Mesothelial cell of epicardium (in vitro differentiated cells): ENCODE results near the gene HOXB3. TPM values are rescaled to one million over a fixed set of nuclear protein-coding genes. Genes with fewer than 3 reads are reported as not detected.

ENCODE experiments used
- DNase-seq, 2 experiments: peaks; one replicate each; pipeline ENCODE4 v3.0.0; 2021; ENCODE audit warnings: low spot score in 2 of 2; ENCODE audit not compliant: unreplicated experiment in 2 of 2
- H3K27ac Mint-ChIP-seq: 2 replicates; pipeline ENCODE4 v1.8.0; 2021; ENCODE audit warnings: mixed read lengths
- H3K27me3 Mint-ChIP-seq: 2 replicates; pipeline ENCODE4 v1.8.0; 2021; ENCODE audit warnings: low read depth, mixed read lengths
- H3K36me3 Mint-ChIP-seq: 2 replicates; pipeline ENCODE4 v1.8.0; 2021; ENCODE audit warnings: mixed read lengths
- H3K4me1 Mint-ChIP-seq: 2 replicates; pipeline ENCODE4 v1.8.0; 2021; ENCODE audit warnings: mixed read lengths
- H3K4me3 Mint-ChIP-seq: 2 replicates; pipeline ENCODE4 v1.8.0; 2021; ENCODE audit warnings: mild to moderate bottlenecking, moderate library complexity, mixed read lengths
- H3K9me3 Mint-ChIP-seq: 2 replicates; pipeline ENCODE4 v1.8.0; 2021; ENCODE audit warnings: mixed read lengths
- total RNA-seq: library from RNA; stranded (reverse); gene quantifications from 3 replicates; pipeline ENCODE4 v1.2.1, GENCODE V29; 2021
- TF ChIP-seq, protein P1 (sequence below): fragments of 200-600 bp; sonication (generic); IDR thresholded peaks from one replicate; pipeline ENCODE4 v1.5.0; 2021; ENCODE audit warnings: antibody characterized with exemption; ENCODE audit not compliant: unreplicated experiment

Gene HOXB3
- total RNA-seq, 1 donor from 2014 or later: 303 TPM

DNA sequence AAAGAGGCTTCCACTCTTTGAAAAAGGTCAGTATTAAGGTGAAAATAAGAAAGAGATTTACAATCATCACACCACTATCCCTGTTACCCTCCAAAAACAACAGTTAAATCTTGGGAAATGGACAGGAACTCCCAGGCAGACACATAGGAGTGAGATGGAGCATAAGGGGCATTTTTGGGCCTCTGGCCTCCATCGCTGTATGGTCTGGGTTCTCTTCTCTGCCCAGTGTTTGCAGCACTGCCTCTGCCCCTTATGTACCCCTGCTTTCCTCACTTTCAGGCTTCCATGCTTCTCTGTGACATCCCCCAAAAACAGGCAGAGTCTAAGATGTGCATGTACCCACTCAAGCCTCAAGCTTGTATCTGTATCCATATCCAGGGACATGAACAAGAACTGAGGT, 44.5 kb downstream of the HOXB3 start:
- no peak for DNase-seq
- peak overlapping the region; percentile 91 for H3K4me3 Mint-ChIP-seq
- H3K36me3 Mint-ChIP-seq: peaks cover 24% of the 10 kb centered on the region
- H3K27ac Mint-ChIP-seq: peak overlapping the region; percentile 99
- H3K27me3 Mint-ChIP-seq: no peaks in the 10 kb centered on the region
- H3K4me1 Mint-ChIP-seq: peaks cover 71% of the 10 kb centered on the region
- H3K9me3 Mint-ChIP-seq: no peaks in the 10 kb centered on the region
- TF ChIP-seq, protein P1, sequence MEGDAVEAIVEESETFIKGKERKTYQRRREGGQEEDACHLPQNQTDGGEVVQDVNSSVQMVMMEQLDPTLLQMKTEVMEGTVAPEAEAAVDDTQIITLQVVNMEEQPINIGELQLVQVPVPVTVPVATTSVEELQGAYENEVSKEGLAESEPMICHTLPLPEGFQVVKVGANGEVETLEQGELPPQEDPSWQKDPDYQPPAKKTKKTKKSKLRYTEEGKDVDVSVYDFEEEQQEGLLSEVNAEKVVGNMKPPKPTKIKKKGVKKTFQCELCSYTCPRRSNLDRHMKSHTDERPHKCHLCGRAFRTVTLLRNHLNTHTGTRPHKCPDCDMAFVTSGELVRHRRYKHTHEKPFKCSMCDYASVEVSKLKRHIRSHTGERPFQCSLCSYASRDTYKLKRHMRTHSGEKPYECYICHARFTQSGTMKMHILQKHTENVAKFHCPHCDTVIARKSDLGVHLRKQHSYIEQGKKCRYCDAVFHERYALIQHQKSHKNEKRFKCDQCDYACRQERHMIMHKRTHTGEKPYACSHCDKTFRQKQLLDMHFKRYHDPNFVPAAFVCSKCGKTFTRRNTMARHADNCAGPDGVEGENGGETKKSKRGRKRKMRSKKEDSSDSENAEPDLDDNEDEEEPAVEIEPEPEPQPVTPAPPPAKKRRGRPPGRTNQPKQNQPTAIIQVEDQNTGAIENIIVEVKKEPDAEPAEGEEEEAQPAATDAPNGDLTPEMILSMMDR: no peak

DNA sequence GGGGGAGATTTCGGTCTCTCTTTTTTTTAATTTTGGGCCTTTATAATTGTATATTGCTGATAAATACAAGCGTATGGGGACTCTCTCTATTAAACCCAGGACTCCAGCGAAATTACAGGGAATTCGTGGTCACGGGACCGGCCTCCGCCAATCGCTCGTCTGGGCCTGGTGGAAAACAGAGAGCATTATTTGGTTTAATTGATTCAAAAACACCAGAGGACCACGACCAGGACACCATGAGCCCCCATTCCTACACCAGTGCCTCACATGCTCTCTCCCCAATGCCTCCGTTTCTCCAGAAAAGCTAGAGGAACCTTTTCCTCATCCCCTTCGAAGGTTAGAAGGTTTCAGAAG, 45.0 kb downstream of the HOXB3 start, which contains the start of gene HOXB2:
Gene HOXB2 (minus strand): TSS at position 88 of the 354 bp plus-strand sequence. CDS start 198 bp downstream, outside the sequence.
- peaks cover 72% of the 10 kb centered on the region for H3K4me1 Mint-ChIP-seq

DNA sequence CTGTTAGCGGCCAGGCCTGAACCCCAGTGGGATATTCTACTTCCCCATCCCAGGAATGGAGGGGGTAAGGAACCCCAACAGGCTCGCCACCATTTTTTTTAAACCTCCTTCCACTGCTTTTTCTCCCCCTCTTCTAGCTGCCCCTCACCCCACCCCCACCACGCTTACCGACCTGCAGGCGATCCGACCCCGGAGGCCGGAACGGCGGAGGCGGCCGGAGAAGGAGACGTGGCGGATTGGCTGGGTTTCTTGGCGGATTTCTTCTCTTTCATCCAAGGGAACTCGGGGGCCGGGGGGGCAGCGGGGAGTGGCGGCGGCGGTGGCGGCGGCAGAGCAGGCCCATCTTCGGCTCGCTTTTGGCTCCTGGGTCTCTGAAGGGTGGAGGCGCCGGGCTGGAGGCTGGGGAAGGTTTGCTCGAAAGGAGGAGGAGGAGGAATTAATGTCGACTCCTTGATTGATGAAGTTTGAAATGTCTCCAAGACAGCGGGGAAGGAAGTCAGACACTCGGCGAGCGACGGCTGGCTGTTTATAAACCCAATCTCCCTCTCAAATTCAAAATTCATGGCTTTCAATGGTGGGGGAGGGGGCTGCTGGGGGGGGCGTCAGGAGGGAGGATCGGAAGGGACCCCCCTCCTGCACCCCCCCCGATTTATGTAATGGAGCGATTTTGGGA, 45.6 kb downstream of the HOXB3 start:
- Mint-ChIP-seq H3K36me3 (peaks cover 16% of the 10 kb centered on the region), H3K27ac (peak overlapping the region; percentile 99), H3K4me3 (peak overlapping the region; percentile 91), H3K27me3 (no peaks in the 10 kb centered on the region), H3K9me3 (no peaks in the 10 kb centered on the region), H3K4me1 (peaks cover 72% of the 10 kb centered on the region)
- peak; percentile 79 for DNase-seq
- TF ChIP-seq, protein P1: no peak

More for the DNA sequence above, 45.0 kb downstream of the HOXB3 start, which contains the start of gene HOXB2:
- Mint-ChIP-seq H3K9me3 (no peaks in the 10 kb centered on the region), H3K4me3 (peak within 1 kb of the TSS; percentile 91), H3K36me3 (peaks cover 21% of the 10 kb centered on the region), H3K27ac (peak within 1 kb of the TSS; percentile 99), H3K27me3 (no peaks in the 10 kb centered on the region)
- TF ChIP-seq, protein P1: no peak
- no peak for DNase-seq

DNA sequence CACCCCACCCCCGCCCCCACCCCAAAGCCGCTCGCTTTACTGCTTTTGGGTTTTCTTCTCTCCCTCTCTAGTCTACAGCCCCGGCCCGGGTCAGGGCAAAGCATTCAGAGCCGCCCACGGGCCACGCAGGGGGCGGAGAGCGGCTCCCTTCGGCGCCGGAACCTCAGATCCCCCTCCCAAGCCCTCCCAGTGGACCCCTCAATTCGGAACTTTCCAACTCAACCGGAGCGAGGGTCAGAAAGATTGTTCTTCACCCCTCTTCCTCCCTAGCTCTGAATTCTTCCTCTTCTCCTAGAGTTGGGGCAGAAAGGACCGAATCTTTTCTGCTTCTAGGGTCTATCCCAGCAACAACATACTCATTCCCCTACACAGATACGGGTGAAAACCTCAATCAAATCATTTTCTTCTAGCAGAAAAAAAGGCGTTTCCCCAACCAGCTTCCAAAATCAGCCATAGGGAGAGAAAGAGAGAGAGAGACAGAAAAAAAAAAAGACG, 46.1 kb downstream of the HOXB3 start:
- Mint-ChIP-seq H3K36me3 (peaks cover 13% of the 10 kb centered on the region), H3K27me3 (no peaks in the 10 kb centered on the region), H3K4me1 (peaks cover 74% of the 10 kb centered on the region), H3K27ac (peak overlapping the region; percentile 99), H3K4me3 (peak overlapping the region; percentile 91), H3K9me3 (no peaks in the 10 kb centered on the region)
- TF ChIP-seq, protein P1: no peak
- no peak for DNase-seq

DNA sequence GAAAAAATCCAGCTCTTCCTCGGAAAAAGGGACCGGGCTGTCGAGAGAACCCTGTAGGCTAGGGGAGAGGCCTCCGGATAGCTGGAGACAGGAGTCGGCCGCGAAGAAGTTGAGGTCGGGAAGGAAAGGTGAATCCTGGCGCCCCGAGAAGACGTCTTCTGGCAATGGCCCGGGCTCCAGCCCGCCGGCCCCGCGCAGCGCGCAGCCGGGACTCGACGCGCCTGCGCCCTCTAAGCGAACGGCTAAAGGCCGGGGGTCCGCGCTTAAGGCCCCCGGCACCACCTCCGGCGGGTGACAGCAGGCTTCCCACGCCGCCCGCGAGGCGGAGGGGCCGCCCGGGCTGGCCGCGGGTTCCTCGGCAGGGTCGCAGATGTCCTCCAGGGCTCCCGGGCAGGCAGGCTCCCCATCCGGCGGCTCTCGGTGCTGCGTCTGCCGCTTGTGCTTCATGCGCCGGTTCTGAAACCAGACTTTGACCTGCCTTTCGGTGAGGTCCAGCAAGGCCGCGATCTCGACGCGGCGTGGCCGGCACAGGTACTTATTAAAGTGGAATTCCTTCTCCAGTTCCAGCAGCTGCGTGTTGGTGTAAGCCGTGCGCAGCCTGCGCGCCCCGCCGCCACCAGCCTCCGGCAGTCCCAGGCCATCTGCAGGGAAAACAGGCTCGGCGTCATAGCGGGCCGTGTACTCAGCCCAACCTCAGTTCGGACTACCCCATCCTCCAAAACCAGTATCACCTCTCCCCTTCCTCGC, 46.8 kb downstream of the HOXB3 start:
- H3K9me3 Mint-ChIP-seq: no peaks in the 10 kb centered on the region
- H3K27ac Mint-ChIP-seq: peak overlapping the region; percentile 99
- DNase-seq: peak in 1 of 2 experiments; percentile 68
- H3K36me3 Mint-ChIP-seq: peaks cover 13% of the 10 kb centered on the region
- peaks cover 70% of the 10 kb centered on the region for H3K4me1 Mint-ChIP-seq
- H3K4me3 Mint-ChIP-seq: peak overlapping the region; percentile 91
- TF ChIP-seq, protein P1: no peak
- H3K27me3 Mint-ChIP-seq: no peaks in the 10 kb centered on the region
